Panc1 (cell line): ENCODE results near the gene UGT1A8. TPM values are rescaled to one million over a fixed set of nuclear protein-coding genes. Genes with fewer than 3 reads are reported as not detected.

Source experiments
- ATAC-seq: fragments of 200-7000 bp; cut with Tn5 transposase; 2 replicates; pipeline ENCODE4 v1.9.1; 2020; ENCODE audit warnings: mild to moderate bottlenecking, moderate library complexity
- BruUV-seq: library from RNA; stranded (reverse); fragments of 400-500 nt; replicated peaks from 2 replicates; lab custom pipeline; 2021; lab: Mats Ljungman, UMichigan
- CTCF ChIA-PET: fragments of 300-600 bp; sonication (Branson Sonifier 250); formaldehyde crosslinking; loops from one replicate; lab custom pipeline; 2022; ENCODE audit warnings: antibody characterized with exemption; lab: Charles Lee
- POLR2A ChIA-PET: fragments of 300-600 bp; sonication (Branson Sonifier 250); formaldehyde crosslinking; loops from one replicate; lab custom pipeline; 2022; ENCODE audit warnings: antibody characterized with exemption; lab: Charles Lee
- DNase-seq: peaks from one replicate; pipeline ENCODE4 v3.0.0-alpha.2; 2010; ENCODE audit warnings: low read depth, low spot score
- H3K27ac ChIP-seq: 2 replicates; pipeline ENCODE4 v1.5.1; 2011; ENCODE audit warnings: mild to moderate bottlenecking, low read length, inconsistent platforms
- H3K27me3 ChIP-seq: fragments of 200-500 bp; sonication (Bioruptor generic); 2 replicates; pipeline ENCODE4 v1.6.0; 2014; ENCODE audit warnings: low read length, inconsistent platforms; ENCODE audit not compliant: control insufficient read depth, insufficient read depth
- H3K36me3 ChIP-seq: fragments of 200-500 bp; sonication (Bioruptor generic); 2 replicates; pipeline ENCODE4 v1.5.1; 2014; ENCODE audit warnings: inconsistent platforms, mild to moderate bottlenecking, low read length, moderate library complexity; ENCODE audit not compliant: control insufficient read depth, insufficient read depth
- H3K4me1 ChIP-seq: 2 replicates; pipeline ENCODE4 v1.5.1; 2011; ENCODE audit warnings: inconsistent platforms, mild to moderate bottlenecking, low read length, moderate library complexity; ENCODE audit not compliant: control insufficient read depth, insufficient read depth
- H3K4me3 ChIP-seq, 2 experiments: 2 replicates each; pipeline ENCODE4 v1.5.1; 2011 to 2012; ENCODE audit warnings: low read depth in 2 of 2, low read length in 2 of 2, mild to moderate bottlenecking in 2 of 2, inconsistent platforms in 1 of 2, moderate library complexity in 1 of 2
- H3K9me3 ChIP-seq: fragments of 200-500 bp; sonication (Bioruptor generic); 2 replicates; pipeline ENCODE4 v1.5.1; 2014; ENCODE audit warnings: low read depth, mild to moderate bottlenecking, inconsistent platforms, low read length, moderate library complexity; ENCODE audit not compliant: control insufficient read depth, insufficient read depth
- CTCF ChIP-seq: fragments of 450-650 bp; IDR thresholded peaks from 2 replicates; pipeline ENCODE4 v1.5.1; 2017; ENCODE audit warnings: mild to moderate bottlenecking
- POLR2AphosphoS5 ChIP-seq: IDR thresholded peaks from 2 replicates; pipeline ENCODE4 v1.6.1; 2012; ENCODE audit warnings: mild to moderate bottlenecking, low read depth, low read length, moderate library complexity
- SIN3A ChIP-seq: IDR thresholded peaks from 2 replicates; pipeline ENCODE4 v1.6.1; 2012; ENCODE audit warnings: low read depth, mild to moderate bottlenecking, low read length, moderate library complexity, borderline replicate concordance; ENCODE audit not compliant: insufficient read depth
- TCF7L2 ChIP-seq: IDR thresholded peaks from 2 replicates; pipeline ENCODE4 v1.6.1; 2011; ENCODE audit warnings: mild to moderate bottlenecking, low read depth, low read length, inconsistent platforms
- in situ Hi-C: cut with HindIII; loops from 2 replicates; pipeline ENCODE4 v1.10.0; 2016; ENCODE audit warnings: low sequenced_read_pairs, low pct_unique_long_range_greater_than_20kb
- intact Hi-C: fragments of 100-400 bp; cut with micrococcal nuclease; formaldehyde crosslinking; loops from one replicate; pipeline ENCODE4 v1.10.0; 2022; ENCODE audit not compliant: unreplicated experiment
- total RNA-seq: library from RNA; stranded (reverse); gene quantifications from one replicate; pipeline ENCODE4 v1.2.1, GENCODE V29; 2021; ENCODE audit not compliant: unreplicated experiment
- TF ChIP-seq, protein P1 (sequence below), 2 experiments: IDR thresholded peaks; 2 replicates each; pipeline ENCODE4 v1.6.1; 2011 to 2012; ENCODE audit warnings: low read depth in 2 of 2, control low read depth in 1 of 2, low read length in 1 of 2, mild to moderate bottlenecking in 1 of 2, moderate library complexity in 1 of 2; ENCODE audit not compliant: insufficient read depth in 1 of 2

UGT1A8 gene
- total RNA-seq, 1 experiment from 2014 or later, result 0.15 TPM

DNA sequence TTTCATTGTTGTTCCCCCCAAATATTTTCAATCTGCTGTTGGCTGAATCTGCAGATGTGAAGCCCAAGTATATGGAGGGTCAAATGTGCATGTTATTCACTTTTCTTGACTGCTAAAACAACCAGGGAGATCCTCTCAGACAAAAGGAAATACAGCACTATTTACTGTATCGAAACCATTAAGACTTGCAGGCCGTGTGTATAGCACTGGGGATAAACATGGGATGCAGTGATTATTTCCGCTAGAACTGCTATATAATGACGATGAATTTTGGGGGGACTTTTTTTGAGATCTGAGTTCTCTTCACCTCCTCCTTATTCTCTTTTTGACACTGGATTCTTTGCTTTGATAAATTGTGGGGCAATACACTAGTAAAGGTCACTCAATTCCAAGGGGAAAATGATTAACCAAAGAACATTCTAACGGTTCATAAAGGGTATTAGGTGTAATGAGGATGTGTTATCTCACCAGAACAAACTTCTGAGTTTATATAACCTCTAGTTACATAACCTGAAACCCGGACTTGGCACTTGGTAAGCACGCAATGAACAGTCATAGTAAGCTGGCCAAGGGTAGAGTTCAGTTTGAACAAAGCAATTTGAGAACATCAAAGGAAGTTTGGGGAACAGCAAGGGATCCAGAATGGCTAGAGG, 139.1 kb downstream of the UGT1A8 start:
- no peak for DNase-seq

GRCh38 chr2:233758141-233758540, 140.7 kb downstream of the UGT1A8 start:
- Histone ChIP-seq H3K4me1 (no peaks in the 10 kb centered on the region), H3K27me3 (peaks cover 2% of the 10 kb centered on the region; the same call in 1 of the 2 replicates), H3K27ac (no peak overlapping the region), H3K4me3 (no peak overlapping the region), H3K9me3 (no peaks in the 10 kb centered on the region), H3K36me3 (no peaks in the 10 kb centered on the region)
- CTCF ChIA-PET, result no interaction called here
- no peak for DNase-seq
- ATAC-seq, result no peak
- in situ Hi-C loops (no loop called here), intact Hi-C loops (no loop called here)
- no TSS peak for BruUV-seq
- POLR2A ChIA-PET, result no interaction called here
- no peak for TF ChIP-seq TCF7L2
- no peak for TF ChIP-seq SIN3A
- TF ChIP-seq, protein P1, sequence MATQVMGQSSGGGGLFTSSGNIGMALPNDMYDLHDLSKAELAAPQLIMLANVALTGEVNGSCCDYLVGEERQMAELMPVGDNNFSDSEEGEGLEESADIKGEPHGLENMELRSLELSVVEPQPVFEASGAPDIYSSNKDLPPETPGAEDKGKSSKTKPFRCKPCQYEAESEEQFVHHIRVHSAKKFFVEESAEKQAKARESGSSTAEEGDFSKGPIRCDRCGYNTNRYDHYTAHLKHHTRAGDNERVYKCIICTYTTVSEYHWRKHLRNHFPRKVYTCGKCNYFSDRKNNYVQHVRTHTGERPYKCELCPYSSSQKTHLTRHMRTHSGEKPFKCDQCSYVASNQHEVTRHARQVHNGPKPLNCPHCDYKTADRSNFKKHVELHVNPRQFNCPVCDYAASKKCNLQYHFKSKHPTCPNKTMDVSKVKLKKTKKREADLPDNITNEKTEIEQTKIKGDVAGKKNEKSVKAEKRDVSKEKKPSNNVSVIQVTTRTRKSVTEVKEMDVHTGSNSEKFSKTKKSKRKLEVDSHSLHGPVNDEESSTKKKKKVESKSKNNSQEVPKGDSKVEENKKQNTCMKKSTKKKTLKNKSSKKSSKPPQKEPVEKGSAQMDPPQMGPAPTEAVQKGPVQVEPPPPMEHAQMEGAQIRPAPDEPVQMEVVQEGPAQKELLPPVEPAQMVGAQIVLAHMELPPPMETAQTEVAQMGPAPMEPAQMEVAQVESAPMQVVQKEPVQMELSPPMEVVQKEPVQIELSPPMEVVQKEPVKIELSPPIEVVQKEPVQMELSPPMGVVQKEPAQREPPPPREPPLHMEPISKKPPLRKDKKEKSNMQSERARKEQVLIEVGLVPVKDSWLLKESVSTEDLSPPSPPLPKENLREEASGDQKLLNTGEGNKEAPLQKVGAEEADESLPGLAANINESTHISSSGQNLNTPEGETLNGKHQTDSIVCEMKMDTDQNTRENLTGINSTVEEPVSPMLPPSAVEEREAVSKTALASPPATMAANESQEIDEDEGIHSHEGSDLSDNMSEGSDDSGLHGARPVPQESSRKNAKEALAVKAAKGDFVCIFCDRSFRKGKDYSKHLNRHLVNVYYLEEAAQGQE (IDR thresholded peaks at IDR 0.05; ENCODE audit: insufficient read depth in 1 of 2, low read depth in 2 of 2, low read length in 1 of 2), result no peak
- TF ChIP-seq CTCF, result no peak
- TF ChIP-seq POLR2AphosphoS5, result no peak

More for the DNA sequence above, 139.1 kb downstream of the UGT1A8 start:
- Histone ChIP-seq H3K4me1 (no peaks in the 10 kb centered on the region), H3K9me3 (no peaks in the 10 kb centered on the region), H3K27ac (no peak overlapping the region), H3K36me3 (no peaks in the 10 kb centered on the region), H3K4me3 (no peak overlapping the region), H3K27me3 (no peaks in the 10 kb centered on the region)
- ChIA-PET CTCF (no interaction called here), POLR2A (no interaction called here)
- intact Hi-C loops (no loop called here), in situ Hi-C loops (no loop called here)
- ATAC-seq, result no peak
- TF ChIP-seq POLR2AphosphoS5 (no peak), TCF7L2 (no peak), CTCF (no peak), SIN3A (no peak)
- TF ChIP-seq, protein P1 (IDR thresholded peaks at IDR 0.05; ENCODE audit: insufficient read depth in 1 of 2, low read depth in 2 of 2, low read length in 1 of 2), result no peak
- no TSS peak for BruUV-seq
